ENCODE results near the gene RSPH6A. TPM values are rescaled to one million over a fixed set of nuclear protein-coding genes. Genes with fewer than 3 reads are reported as not detected.

The RSPH6A gene
- total RNA-seq, 2 donors from 2014 or later = 0.50 to 5.2 TPM

DNA sequence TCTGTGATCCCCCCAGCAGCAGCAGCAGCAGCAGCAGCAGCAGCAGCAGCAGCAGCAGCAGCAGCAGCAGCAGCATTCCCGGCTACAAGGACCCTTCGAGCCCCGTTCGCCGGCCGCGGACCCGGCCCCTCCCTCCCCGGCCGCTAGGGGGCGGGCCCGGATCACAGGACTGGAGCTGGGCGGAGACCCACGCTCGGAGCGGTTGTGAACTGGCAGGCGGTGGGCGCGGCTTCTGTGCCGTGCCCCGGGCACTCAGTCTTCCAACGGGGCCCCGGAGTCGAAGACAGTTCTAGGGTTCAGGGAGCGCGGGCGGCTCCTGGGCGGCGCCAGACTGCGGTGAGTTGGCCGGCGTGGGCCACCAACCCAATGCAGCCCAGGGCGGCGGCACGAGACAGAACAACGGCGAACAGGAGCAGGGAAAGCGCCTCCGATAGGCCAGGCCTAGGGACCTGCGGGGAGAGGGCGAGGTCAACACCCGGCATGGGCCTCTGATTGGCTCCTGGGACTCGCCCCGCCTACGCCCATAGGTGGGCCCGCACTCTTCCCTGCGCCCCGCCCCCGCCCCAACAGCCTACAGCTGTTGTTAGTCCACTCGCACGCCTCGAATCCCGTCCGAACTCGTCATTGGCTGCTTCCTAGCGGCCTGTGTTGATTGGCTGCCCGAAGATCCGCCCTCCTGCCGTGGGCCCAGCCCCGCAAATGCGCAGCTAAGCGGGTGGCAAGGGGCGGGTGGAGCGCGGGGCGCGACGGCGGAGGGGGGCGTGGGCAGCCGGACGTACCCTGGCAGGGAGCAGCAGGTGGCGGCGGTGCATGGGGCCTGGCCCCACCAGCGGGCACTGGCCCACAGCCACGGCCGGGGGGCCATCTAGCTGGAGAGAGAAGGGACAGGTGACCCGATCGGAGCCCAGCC is 44.7 kb downstream of the RSPH6A start:
- intact Hi-C loops (cut with DNase I) = no loop called here
- Histone ChIP-seq H3K27me3 (replicated peaks; ENCODE audit: insufficient read depth) (no peaks in the 10 kb centered on the region), H3K27ac (peak overlapping the region; percentile 97 to 99), H3K36me3 (no peaks in the 10 kb centered on the region), H3K4me3 (peak overlapping the region; percentile 79 to 83), H3K4me1 (replicated peaks) (peaks cover 17% of the 10 kb centered on the region), H3K9me3 (no peaks in the 10 kb centered on the region)
- 1% methylated on average over 36 of the region's 79 CpGs for WGBS
- TF ChIP-seq POLR2AphosphoS5 (IDR thresholded peaks at IDR 0.05) (peak; percentile 90), POLR2A (IDR thresholded peaks at IDR 0.05) (peak; percentile 68)
- TF ChIP-seq, protein P1, sequence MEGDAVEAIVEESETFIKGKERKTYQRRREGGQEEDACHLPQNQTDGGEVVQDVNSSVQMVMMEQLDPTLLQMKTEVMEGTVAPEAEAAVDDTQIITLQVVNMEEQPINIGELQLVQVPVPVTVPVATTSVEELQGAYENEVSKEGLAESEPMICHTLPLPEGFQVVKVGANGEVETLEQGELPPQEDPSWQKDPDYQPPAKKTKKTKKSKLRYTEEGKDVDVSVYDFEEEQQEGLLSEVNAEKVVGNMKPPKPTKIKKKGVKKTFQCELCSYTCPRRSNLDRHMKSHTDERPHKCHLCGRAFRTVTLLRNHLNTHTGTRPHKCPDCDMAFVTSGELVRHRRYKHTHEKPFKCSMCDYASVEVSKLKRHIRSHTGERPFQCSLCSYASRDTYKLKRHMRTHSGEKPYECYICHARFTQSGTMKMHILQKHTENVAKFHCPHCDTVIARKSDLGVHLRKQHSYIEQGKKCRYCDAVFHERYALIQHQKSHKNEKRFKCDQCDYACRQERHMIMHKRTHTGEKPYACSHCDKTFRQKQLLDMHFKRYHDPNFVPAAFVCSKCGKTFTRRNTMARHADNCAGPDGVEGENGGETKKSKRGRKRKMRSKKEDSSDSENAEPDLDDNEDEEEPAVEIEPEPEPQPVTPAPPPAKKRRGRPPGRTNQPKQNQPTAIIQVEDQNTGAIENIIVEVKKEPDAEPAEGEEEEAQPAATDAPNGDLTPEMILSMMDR (IDR thresholded peaks at IDR 0.05) = peak; percentile 95 to 98 (median 96)
- DNase-seq (ENCODE audit: low spot score) = peak; percentile 98

DNA sequence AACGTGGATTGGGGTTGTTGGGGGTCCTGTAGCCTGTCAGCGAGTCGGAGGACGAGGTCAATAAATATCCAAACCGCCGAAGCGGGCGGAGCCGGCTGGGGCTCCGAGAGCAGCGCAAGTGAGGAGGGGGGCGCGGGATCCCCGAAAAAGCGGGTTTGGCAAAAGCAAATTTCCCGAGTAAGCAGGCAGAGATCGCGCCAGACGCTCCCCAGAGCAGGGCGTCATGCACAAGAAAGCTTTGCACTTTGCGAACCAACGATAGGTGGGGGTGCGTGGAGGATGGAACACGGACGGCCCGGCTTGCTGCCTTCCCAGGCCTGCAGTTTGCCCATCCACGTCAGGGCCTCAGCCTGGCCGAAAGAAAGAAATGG is 45.3 kb downstream of the RSPH6A start:
- Histone ChIP-seq H3K4me1 (replicated peaks) (peaks cover 22% of the 10 kb centered on the region), H3K36me3 (no peaks in the 10 kb centered on the region), H3K4me3 (peak overlapping the region; percentile 79 to 83), H3K27ac (peak overlapping the region; percentile 97 to 99), H3K27me3 (replicated peaks; ENCODE audit: insufficient read depth) (no peaks in the 10 kb centered on the region), H3K9me3 (no peaks in the 10 kb centered on the region)
- TF ChIP-seq POLR2A (IDR thresholded peaks at IDR 0.05) (no peak), POLR2AphosphoS5 (IDR thresholded peaks at IDR 0.05) (no peak)
- TF ChIP-seq, protein P1 (IDR thresholded peaks at IDR 0.05) = no peak
- intact Hi-C loops (cut with DNase I) = loop anchor here (5.0 kb wide), 2 partner anchors 53 to 78 kb away; partner anchors contain the start of genes QPCTL and SNRPD2
- WGBS = under 1% methylated on average over 27 of the region's 28 CpGs
- DNase-seq (ENCODE audit: low spot score) = peak; percentile 59

DNA sequence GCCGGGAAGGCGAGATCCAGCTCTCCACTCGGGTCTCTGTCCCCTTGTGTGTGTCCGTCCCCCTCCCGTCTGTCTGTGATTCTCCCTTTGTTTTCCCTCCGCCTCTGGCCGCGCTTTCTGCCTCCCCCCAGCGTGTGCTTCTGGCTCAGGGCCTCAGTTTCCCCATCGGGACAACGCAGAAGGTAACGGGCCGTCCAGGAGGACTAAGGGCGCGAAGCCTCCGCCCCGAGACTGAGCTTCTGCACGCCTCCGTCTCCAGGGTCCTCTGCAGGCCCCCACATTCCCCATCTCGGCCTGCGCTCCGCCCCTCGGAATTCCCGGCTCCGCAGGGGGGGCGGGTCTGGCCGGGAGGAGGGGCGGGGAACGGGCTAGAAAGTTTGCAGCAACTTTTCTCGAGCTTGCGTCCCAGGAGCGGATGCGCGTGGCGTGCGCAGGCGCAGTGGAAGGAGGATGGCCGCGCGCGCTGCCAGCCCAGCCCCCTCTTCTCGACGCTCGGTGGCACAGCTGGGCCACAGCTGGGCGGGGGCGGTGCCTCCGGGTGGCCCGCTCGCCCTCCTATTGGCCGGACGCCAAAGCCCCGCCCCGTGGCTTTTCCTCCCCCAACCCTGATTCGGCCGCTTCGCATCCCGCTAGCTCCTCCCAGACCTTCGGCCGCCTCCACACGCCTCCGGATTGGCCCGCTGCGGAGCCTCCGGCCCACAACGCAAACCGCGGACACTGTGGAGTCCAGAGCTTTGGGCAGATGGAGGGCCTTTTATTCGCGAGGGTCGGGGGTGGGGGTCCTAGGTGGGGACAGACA is 45.9 kb downstream of the RSPH6A start, which contains the start of gene SIX5:
TSS of gene SIX5 (minus strand) at position 269 of the 799 bp plus-strand sequence. CDS start 408 bp downstream, outside the sequence.
- no peaks in the 10 kb centered on the region for H3K27me3 ChIP-seq (replicated peaks; ENCODE audit: insufficient read depth)
- H3K9me3 ChIP-seq = no peaks in the 10 kb centered on the region
- intact Hi-C loops (cut with DNase I) = loop anchor here (5.0 kb wide), 2 partner anchors 52 to 77 kb away; partner anchors contain the start of genes QPCTL and SNRPD2
- peaks cover 28% of the 10 kb centered on the region for H3K4me1 ChIP-seq (replicated peaks)
- WGBS = 1% methylated on average over 68 of the region's 70 CpGs
- H3K36me3 ChIP-seq = no peaks in the 10 kb centered on the region
- DNase-seq (ENCODE audit: low spot score) = peak; percentile 97
- TF ChIP-seq POLR2AphosphoS5 (IDR thresholded peaks at IDR 0.05) = peak; percentile 99
- TF ChIP-seq, protein P1 (IDR thresholded peaks at IDR 0.05) = peak in 1 of 4 experiments; percentile 13
- TF ChIP-seq POLR2A (IDR thresholded peaks at IDR 0.05) = peak; percentile 85
- peak within 1 kb of the TSS; percentile 79 to 83 for H3K4me3 ChIP-seq
- peak within 1 kb of the TSS; percentile 97 to 99 for H3K27ac ChIP-seq

DNA sequence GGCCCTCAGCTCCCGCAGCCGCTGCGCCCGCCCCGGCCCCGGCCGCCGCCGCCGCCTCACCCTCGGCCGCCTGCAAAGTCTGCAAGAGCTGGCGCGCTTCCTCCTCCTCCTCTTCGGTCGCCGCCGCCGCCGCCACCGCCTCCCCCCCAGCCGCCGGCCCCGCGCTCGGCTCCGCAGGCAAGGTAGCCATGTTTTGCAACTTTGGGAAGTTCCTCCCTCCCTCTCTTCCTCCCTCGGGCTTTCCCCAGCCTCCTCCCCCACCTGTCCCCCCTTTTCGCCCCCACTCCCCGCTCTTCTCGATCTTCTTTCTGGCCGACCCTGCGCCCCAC is 46.5 kb downstream of the RSPH6A start:
- peak overlapping the region; percentile 79 to 83 for H3K4me3 ChIP-seq
- no peaks in the 10 kb centered on the region for H3K9me3 ChIP-seq
- no peak for DNase-seq (ENCODE audit: low spot score)
- no peaks in the 10 kb centered on the region for H3K27me3 ChIP-seq (replicated peaks; ENCODE audit: insufficient read depth)
- peak overlapping the region; percentile 97 to 99 for H3K27ac ChIP-seq
- WGBS = 1% methylated on average over 33 of the region's 33 CpGs
- peaks cover 34% of the 10 kb centered on the region for H3K4me1 ChIP-seq (replicated peaks)
- intact Hi-C loops (cut with DNase I) = loop anchor here (5.0 kb wide), 2 partner anchors 51 to 76 kb away; partner anchors contain the start of genes QPCTL and SNRPD2
- TF ChIP-seq POLR2A (IDR thresholded peaks at IDR 0.05) (no peak), POLR2AphosphoS5 (IDR thresholded peaks at IDR 0.05) (no peak)
- TF ChIP-seq, protein P1 (IDR thresholded peaks at IDR 0.05) = no peak
- no peaks in the 10 kb centered on the region for H3K36me3 ChIP-seq

Measured in prostate gland (tissue), 2 donors.